HFF-Myc (cell line): ENCODE data around the gene PCDHB2.
A peak's percentile ranks its signal among the peaks of the same experiment; 100 is the strongest.

Source experiments
- DNase-seq: peaks from one replicate; pipeline ENCODE4 v3.0.0-alpha.2; 2011; ENCODE audit warnings: low read depth; ENCODE audit errors: extremely low read depth
- H3K4me3 ChIP-seq: replicated peaks from 2 replicates; pipeline ENCODE4 v1.5.1; 2011; ENCODE audit warnings: low read depth, mild to moderate bottlenecking, control low read depth, low read length
- TF ChIP-seq, protein P1 (sequence below): IDR thresholded peaks from 2 replicates; pipeline ENCODE4 v1.5.1; 2012; ENCODE audit warnings: mild to moderate bottlenecking, low read depth, low read length, control low read depth; ENCODE audit errors: missing control alignments

Gene PCDHB2

DNA sequence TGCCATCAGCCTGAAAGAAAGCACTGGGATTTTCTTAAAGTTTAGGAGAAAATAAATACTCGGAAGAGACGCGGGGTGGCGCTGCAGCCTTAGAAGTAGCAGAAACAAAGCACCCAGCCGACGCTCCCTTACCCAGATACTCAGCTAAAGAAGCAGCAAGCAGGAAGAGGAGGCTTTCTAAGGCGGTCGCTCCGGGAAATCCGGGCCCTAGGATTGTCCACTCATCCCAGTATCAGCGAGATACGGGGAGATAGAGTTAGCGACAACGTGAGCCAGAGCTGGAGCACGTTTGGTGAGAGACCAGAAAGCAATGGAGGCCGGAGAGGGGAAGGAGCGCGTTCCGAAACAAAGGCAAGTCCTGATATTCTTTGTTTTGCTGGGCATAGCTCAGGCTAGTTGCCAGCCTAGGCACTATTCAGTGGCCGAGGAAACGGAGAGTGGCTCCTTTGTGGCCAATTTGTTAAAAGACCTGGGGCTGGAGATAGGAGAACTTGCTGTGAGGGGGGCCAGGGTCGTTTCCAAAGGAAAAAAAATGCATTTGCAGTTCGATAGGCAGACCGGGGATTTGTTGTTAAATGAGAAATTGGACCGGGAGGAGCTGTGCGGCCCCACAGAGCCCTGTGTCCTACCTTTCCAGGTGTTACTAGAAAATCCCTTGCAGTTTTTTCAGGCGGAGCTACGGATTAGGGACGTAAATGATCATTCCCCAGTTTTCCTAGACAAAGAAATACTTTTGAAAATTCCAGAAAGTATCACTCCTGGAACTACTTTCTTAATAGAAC is at the start of gene PCDHB2:
PCDHB2 (plus strand) TSS at position 135 of the 782 bp plus-strand sequence; CDS start at position 311, 176 bp downstream.
- DNase-seq, result no peak
- no peak within 1 kb of the TSS for H3K4me3 ChIP-seq
- TF ChIP-seq, protein P1, sequence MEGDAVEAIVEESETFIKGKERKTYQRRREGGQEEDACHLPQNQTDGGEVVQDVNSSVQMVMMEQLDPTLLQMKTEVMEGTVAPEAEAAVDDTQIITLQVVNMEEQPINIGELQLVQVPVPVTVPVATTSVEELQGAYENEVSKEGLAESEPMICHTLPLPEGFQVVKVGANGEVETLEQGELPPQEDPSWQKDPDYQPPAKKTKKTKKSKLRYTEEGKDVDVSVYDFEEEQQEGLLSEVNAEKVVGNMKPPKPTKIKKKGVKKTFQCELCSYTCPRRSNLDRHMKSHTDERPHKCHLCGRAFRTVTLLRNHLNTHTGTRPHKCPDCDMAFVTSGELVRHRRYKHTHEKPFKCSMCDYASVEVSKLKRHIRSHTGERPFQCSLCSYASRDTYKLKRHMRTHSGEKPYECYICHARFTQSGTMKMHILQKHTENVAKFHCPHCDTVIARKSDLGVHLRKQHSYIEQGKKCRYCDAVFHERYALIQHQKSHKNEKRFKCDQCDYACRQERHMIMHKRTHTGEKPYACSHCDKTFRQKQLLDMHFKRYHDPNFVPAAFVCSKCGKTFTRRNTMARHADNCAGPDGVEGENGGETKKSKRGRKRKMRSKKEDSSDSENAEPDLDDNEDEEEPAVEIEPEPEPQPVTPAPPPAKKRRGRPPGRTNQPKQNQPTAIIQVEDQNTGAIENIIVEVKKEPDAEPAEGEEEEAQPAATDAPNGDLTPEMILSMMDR, result peak; percentile 9

DNA sequence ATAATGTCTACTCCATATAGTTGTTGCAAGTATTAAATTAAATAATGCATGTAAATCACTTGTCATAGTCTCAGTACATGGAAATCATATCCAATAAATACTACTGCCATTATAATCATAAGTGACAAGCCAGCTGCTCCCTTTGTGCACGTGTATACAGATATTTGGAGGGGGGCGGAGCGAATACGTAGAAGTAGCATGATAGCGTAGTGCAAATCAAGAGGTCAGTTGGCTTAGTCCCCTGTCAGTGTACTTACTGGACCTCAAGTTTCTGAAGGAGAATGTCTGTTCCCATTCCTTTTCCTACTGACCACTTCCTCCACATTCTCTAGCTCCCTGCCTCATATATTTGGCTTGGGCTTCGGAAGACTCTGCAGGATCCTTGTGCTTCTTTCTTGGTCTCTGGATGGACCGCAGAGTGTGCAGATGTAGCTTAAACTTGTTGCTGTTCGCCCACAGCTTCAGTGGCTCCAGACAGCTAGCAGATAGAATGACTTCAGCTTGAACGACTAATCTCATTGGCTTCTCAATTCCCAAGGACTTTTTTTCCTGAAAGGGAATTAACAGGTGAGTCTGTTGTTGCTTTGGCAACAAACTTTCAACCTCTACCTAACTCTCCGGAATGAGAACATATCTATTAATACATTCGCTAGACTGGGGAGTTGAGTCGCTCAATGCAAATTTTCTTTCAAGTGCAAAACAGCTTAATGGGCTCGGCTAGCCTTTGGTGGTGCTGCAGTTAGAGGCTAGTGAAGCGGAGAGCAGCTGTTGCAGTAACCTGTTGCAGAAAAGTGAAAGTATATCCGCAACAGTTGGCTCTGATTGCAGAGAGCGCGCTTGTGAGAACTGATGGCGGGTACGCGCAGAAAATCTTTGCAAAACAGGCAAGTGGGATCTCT is 43.5 kb upstream of the PCDHB2 start, which contains the start of gene PCDHB1:
PCDHB1 (plus strand) TSS at position 753 of the 899 bp plus-strand sequence; CDS start at position 850, 97 bp downstream.
- no peak within 1 kb of the TSS for H3K4me3 ChIP-seq
- DNase-seq, result no peak
- TF ChIP-seq, protein P1, result no peak

DNA sequence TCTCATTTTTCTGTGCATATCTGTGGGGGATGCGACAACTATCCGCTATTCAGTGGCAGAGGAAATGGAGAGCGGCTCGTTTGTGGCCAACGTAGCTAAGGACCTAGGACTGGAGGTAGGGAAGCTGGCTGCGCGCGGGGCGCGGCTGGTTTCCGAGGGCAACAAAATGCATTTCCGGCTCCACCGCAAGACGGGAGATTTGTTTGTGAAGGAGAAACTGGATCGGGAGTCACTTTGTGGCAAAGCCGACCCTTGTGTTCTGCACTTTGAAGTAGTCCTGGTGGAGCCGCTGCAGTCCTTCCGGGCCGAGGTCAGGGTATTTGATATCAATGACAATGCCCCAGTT is 42.9 kb upstream of the PCDHB2 start:
- DNase-seq, result no peak
- TF ChIP-seq, protein P1, result no peak
- no peak overlapping the region for H3K4me3 ChIP-seq

DNA sequence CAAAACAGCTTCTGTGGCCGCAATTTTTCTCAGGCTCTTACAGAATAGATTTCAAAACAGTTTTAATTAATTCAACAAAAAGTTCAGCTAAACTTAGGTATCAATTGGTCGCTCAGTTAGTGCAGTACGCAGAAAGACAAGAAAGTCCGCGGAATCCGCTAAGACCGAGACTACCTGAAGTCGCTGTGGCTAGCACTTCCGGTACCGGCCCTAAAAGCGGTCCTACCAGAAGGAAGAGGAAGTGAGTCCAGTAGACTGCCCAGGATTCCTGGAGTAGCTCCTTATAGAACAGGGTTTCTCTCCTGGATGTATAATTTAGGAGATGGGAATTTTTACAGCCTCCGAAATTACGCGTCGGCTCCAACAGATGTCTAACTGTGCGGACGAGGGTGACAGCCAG is 16.6 kb upstream of the PCDHB2 start:
- no peak for DNase-seq
- TF ChIP-seq, protein P1, result no peak
- no peak overlapping the region for H3K4me3 ChIP-seq

DNA sequence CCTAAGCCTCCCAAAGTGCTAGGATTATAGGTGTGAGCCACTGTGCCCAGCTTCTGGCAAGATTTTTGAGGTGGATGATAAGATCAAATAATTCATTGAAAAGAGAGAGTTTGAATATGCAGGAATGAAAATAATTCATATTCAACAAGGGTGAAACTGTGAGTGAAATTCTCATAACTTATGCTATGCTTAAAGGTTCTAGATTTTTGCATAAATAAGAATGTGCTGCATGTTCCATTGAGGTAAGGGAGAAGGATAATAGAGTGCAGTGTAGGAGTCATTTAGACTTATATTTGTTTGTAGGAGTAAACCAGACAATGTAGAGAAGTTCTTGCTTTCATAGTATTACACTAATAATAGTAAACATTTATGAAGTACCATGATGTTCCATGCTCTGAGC is 12.2 kb upstream of the PCDHB2 start:
- H3K4me3 ChIP-seq, result no peak overlapping the region
- TF ChIP-seq, protein P1, result no peak
- no peak for DNase-seq

DNA sequence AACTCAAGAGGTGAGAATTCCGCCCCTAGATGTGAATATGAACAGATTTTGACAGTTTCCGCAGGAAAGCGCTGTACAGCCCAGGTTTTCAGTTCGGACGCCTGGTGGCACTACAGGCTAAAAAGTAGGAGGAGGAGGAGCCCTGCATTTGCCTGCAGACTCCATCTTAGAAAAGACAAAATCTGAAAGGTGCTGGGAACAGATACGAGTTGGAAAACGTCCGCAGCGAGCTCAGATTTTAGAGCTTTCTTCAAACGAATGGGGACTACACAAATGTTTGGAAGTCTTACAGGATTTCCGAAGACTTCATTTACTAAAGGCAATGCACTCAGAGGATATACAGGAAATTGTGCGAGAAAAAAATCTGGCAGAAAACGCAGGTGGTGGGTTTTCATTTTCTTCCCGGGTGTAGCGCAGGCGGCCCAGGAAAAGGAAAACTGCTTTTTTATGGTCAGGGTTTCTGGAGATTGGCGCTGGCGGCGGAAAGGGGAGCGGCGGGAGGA is 9.9 kb upstream of the PCDHB2 start:
- DNase-seq, result no peak
- TF ChIP-seq, protein P1, result peak; percentile 23
- 0 out of 2 replicates have a peak overlapping the region, but pooled peaks have one; percentile 13 for H3K4me3 ChIP-seq
